Measurements from ENCODE around the gene DTD1. TPM values are rescaled to one million over a fixed set of nuclear protein-coding genes. Genes with fewer than 3 reads are reported as not detected.
"Not testable (repeated sequence)": the region's sequence is repeated elsewhere in the genome, so short reads cannot be mapped to it uniquely, and the experiment has no call there.

Gene DTD1
- total RNA-seq, 5 donors from 2014 or later (not counting 1 experiment from before 2014, with no cell fraction given), result 15.5 to 24.9 (median 22.0) TPM

DNA sequence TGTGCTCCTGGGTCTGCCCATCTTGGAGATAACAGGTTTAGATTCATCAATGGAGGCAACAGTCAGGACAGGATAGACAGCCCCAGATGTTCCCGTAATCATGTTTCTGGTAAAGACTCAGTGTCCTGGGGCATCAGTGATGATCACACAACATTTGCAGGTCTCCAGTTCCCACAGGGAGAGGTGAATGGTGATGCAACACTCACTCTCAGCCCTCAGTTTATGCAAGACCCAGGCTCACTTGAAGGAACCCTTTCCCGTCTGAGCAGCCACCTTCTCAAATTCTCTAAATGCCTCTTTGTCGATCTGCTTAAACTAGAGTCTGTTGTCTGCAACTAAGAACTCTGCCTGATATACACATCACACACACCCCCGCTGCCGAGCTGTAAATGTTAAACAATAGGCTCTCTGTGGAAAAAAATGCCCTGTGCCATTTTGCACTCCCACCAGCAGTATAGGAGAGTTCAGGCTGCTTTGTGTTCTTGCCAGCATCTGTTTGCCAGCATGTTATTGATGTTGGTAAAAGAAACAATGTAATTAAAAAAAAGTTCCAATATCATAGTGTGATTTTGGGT, 195.6 kb downstream of the DTD1 start:
- Mint-ChIP-seq H3K36me3 (peaks cover 6% of the 10 kb centered on the region), H3K27me3 (peaks cover 20 to 36% of the 10 kb centered on the region in 2 donors), H3K9me3 (peaks cover 0 to 6% (median 2%) of the 10 kb centered on the region in 3 donors), H3K4me1 (no peaks in the 10 kb centered on the region), H3K27ac (no peak overlapping the region), H3K4me3 (no peak overlapping the region)
- Histone ChIP-seq H3K27ac (ENCODE audit: low read length) (no peak overlapping the region), H3K27me3 (replicated peaks in 1 of 2; ENCODE audit: control insufficient read depth in 2 of 2, extremely low read depth in 1 of 2, insufficient read depth in 2 of 2, low read length in 1 of 2) (peaks cover 0 to 12% of the 10 kb centered on the region in 2 experiments), H3K4me3 (ENCODE audit: control insufficient read depth in 1 of 2, extremely low read depth in 1 of 2, low read length in 1 of 2) (no peak overlapping the region), H3K36me3 (ENCODE audit: control insufficient read depth in 2 of 2, extremely low read depth in 1 of 2, insufficient read depth in 1 of 2, low read length in 1 of 2) (no peaks in the 10 kb centered on the region), H3K4me1 (ENCODE audit: control insufficient read depth in 1 of 2, extremely low read depth in 1 of 2, insufficient read depth in 2 of 2, low read length in 2 of 2) (no peaks in the 10 kb centered on the region), H3K9me3 (no peaks in the 10 kb centered on the region)
- WGBS (ENCODE audit: insufficient coverage), result 100% methylated on average over 1 of the region's 5 CpGs
- DNase-seq, result no peak
- ATAC-seq (replicated peaks in 1 of 4), result no peak
- CTCF ChIA-PET, result no interaction called here
- POLR2A ChIA-PET, result no interaction called here

GRCh38 chr20:18787046-18787445, 199.2 kb downstream of the DTD1 start:
- CTCF ChIA-PET; DNase-seq; H3K9me3 Mint-ChIP-seq; H3K4me3 Mint-ChIP-seq; ATAC-seq (replicated peaks in 1 of 4); H3K4me1 Mint-ChIP-seq; H3K27ac ChIP-seq (ENCODE audit: low read length); POLR2A ChIA-PET; H3K36me3 ChIP-seq (ENCODE audit: control insufficient read depth in 2 of 2, extremely low read depth in 1 of 2, insufficient read depth in 1 of 2, low read length in 1 of 2); H3K36me3 Mint-ChIP-seq; H3K4me3 ChIP-seq (ENCODE audit: control insufficient read depth in 1 of 2, extremely low read depth in 1 of 2, low read length in 1 of 2); H3K27me3 ChIP-seq (replicated peaks in 1 of 2; ENCODE audit: control insufficient read depth in 2 of 2, extremely low read depth in 1 of 2, insufficient read depth in 2 of 2, low read length in 1 of 2); H3K4me1 ChIP-seq (ENCODE audit: control insufficient read depth in 1 of 2, extremely low read depth in 1 of 2, insufficient read depth in 2 of 2, low read length in 2 of 2); H3K27ac Mint-ChIP-seq; H3K9me3 ChIP-seq: not testable (repeated sequence)
- peaks cover 43 to 50% of the 10 kb centered on the region in 2 donors for H3K27me3 Mint-ChIP-seq
- WGBS (ENCODE audit: insufficient coverage), result 60% methylated on average over 2 of the region's 2 CpGs

DNA sequence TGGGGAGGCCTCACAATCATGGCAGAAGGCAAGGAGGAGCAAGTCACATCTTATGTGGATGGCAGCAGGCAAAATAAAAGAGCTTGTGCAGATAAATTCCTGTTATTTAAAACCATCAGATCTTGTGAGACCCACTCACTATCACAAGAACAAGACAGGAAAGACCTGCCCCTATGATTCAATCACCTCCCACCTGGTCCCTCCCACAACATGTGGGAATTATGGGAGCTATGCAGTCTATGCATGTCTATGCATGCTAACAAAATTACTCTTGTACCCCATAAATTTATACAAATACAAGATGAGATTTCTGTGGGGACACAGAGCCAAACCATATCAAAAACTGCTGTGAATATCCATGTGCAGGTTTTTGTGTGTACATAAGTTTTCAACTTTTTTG, 200.2 kb downstream of the DTD1 start:
- H3K36me3 ChIP-seq (ENCODE audit: control insufficient read depth in 2 of 2, extremely low read depth in 1 of 2, insufficient read depth in 1 of 2, low read length in 1 of 2), result no peaks in the 10 kb centered on the region
- Mint-ChIP-seq H3K27me3 (peaks cover 43 to 48% of the 10 kb centered on the region in 2 donors), H3K4me1 (no peaks in the 10 kb centered on the region), H3K9me3 (peaks cover 0 to 6% (median 4%) of the 10 kb centered on the region in 3 donors), H3K27ac (no peak overlapping the region), H3K4me3 (no peak overlapping the region), H3K36me3 (peaks cover 6% of the 10 kb centered on the region)
- no peak overlapping the region for H3K27ac ChIP-seq (ENCODE audit: low read length)
- no peak overlapping the region for H3K4me3 ChIP-seq (ENCODE audit: control insufficient read depth in 1 of 2, extremely low read depth in 1 of 2, low read length in 1 of 2)
- H3K9me3 ChIP-seq, result no peaks in the 10 kb centered on the region
- no peak for ATAC-seq (replicated peaks in 1 of 4)
- H3K27me3 ChIP-seq (replicated peaks in 1 of 2; ENCODE audit: control insufficient read depth in 2 of 2, extremely low read depth in 1 of 2, insufficient read depth in 2 of 2, low read length in 1 of 2), result peaks cover 2 to 7% of the 10 kb centered on the region in 2 experiments
- DNase-seq, result no peak
- CTCF ChIA-PET, result no interaction called here
- no peaks in the 10 kb centered on the region for H3K4me1 ChIP-seq (ENCODE audit: control insufficient read depth in 1 of 2, extremely low read depth in 1 of 2, insufficient read depth in 2 of 2, low read length in 2 of 2)
- POLR2A ChIA-PET, result interaction anchor here in 1 of 2 donors (0.7 kb wide), 1 partner anchor 494 kb away, joined by 3 read pairs; no protein-coding TSS in a partner anchor

- Mint-ChIP-seq H3K27ac (no peak overlapping the region), H3K4me3 (no peak overlapping the region), H3K9me3 (peaks cover 0 to 6% (median 4%) of the 10 kb centered on the region in 3 donors), H3K27me3 (peaks cover 34 to 40% of the 10 kb centered on the region in 2 donors), H3K36me3 (peaks cover 6% of the 10 kb centered on the region), H3K4me1 (peaks cover 13 to 17% (median 15%) of the 10 kb centered on the region in 3 donors)
- H3K36me3 ChIP-seq (ENCODE audit: control insufficient read depth in 2 of 2, extremely low read depth in 1 of 2, insufficient read depth in 1 of 2, low read length in 1 of 2), result no peaks in the 10 kb centered on the region
- POLR2A ChIA-PET, result no interaction called here
- ATAC-seq (replicated peaks in 1 of 4) (no peak), DNase-seq (no peak)
- CTCF ChIA-PET, result no interaction called here
- H3K27me3 ChIP-seq (replicated peaks in 1 of 2; ENCODE audit: control insufficient read depth in 2 of 2, extremely low read depth in 1 of 2, insufficient read depth in 2 of 2, low read length in 1 of 2), result peaks cover 2 to 7% of the 10 kb centered on the region in 2 experiments
- H3K9me3 ChIP-seq, result no peaks in the 10 kb centered on the region
- WGBS (ENCODE audit: insufficient coverage), result 100% methylated on average over 1 of the region's 3 CpGs
- peaks cover 7 to 11% of the 10 kb centered on the region in 2 experiments for H3K4me1 ChIP-seq (ENCODE audit: control insufficient read depth in 1 of 2, extremely low read depth in 1 of 2, insufficient read depth in 2 of 2, low read length in 2 of 2)
- no peak overlapping the region for H3K27ac ChIP-seq (ENCODE audit: low read length)
- no peak overlapping the region for H3K4me3 ChIP-seq (ENCODE audit: control insufficient read depth in 1 of 2, extremely low read depth in 1 of 2, low read length in 1 of 2)
Measured at GRCh38 chr20:18790787-18791186, 202.9 kb downstream of the DTD1 start.

DNA sequence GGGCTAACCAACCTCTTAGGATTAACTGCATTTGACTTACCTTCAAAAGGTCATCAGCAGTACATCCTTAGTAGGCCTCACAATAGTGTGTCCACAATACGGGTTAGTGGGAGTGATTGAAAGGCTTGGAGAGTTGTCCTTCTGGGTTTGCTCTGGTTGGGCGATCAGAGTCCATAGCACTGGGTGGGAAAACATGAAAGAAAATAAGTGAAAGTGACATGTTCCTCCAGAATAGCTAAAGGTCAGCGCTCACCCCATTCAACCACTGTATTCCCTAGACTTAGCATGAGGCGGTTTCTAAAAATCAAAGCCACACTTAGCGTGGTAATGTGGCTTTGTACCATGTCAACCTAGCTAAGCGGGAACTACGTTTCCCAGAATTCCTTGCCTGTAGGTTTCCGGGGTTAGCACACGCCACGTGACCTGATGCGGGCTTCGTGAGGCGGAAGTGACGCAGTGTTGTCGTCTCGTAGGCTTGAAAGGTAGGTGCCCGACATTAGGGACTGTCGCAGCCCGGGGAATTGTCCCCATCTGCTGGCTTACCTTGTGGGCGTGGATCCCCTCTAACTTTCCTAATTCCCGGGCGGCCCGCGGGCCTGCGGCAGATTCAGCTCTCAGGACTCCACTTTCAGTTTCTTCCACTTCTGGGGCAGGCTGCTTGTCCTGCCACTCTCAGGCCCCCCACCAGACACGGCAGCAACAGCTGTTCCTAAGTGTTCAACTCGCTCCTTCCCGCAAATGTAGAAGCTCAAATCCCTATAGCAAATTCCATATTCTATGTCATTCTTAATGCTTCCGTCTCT, 206.0 kb downstream of the DTD1 start:
- H3K9me3 Mint-ChIP-seq, result peaks cover 3 to 8% (median 5%) of the 10 kb centered on the region in 3 donors
- Histone ChIP-seq H3K27ac (ENCODE audit: low read length) (peak overlapping the region; percentile 95), H3K4me1 (ENCODE audit: control insufficient read depth in 1 of 2, extremely low read depth in 1 of 2, insufficient read depth in 2 of 2, low read length in 2 of 2) (peaks cover 7 to 11% of the 10 kb centered on the region in 2 experiments), H3K36me3 (ENCODE audit: control insufficient read depth in 2 of 2, extremely low read depth in 1 of 2, insufficient read depth in 1 of 2, low read length in 1 of 2) (no peaks in the 10 kb centered on the region), H3K27me3 (replicated peaks in 1 of 2; ENCODE audit: control insufficient read depth in 2 of 2, extremely low read depth in 1 of 2, insufficient read depth in 2 of 2, low read length in 1 of 2) (peaks cover 2 to 4% of the 10 kb centered on the region in 2 experiments), H3K9me3 (no peaks in the 10 kb centered on the region), H3K4me3 (ENCODE audit: control insufficient read depth in 1 of 2, extremely low read depth in 1 of 2, low read length in 1 of 2) (peak overlapping the region; percentile 77 to 83)
- DNase-seq, result peak; percentile 66 to 98 (median 88)
- WGBS (ENCODE audit: insufficient coverage), result 2% methylated on average over 24 of the region's 29 CpGs
- CTCF ChIA-PET, result interaction anchor here (0.7 to 1.6 kb wide), 3 partner anchors 10 to 287 kb away, joined by 3 to 4 read pairs (median 3); no protein-coding TSS in a partner anchor
- peaks cover 21 to 25% of the 10 kb centered on the region in 2 donors for H3K27me3 Mint-ChIP-seq
- H3K4me3 Mint-ChIP-seq, result peak overlapping the region; percentile 93 to 95 (median 94)
- peak; percentile 94 to 99 (median 97) for ATAC-seq (replicated peaks in 1 of 4)
- peak overlapping the region; percentile 97 to 99 for H3K27ac Mint-ChIP-seq
- H3K4me1 Mint-ChIP-seq, result peaks cover 13 to 19% (median 15%) of the 10 kb centered on the region in 3 donors
- POLR2A ChIA-PET, result interaction anchor here in 1 of 2 donors (0.6 to 1.3 kb wide), 6 partner anchors 8 to 506 kb away, joined by 3 to 4 read pairs (median 4); partner anchors contain the start of gene ZNF133
- H3K36me3 Mint-ChIP-seq, result peaks cover 2% of the 10 kb centered on the region

GRCh38 chr20:18794428-18794787, 206.6 kb downstream of the DTD1 start:
- Mint-ChIP-seq H3K27me3 (peaks cover 23% of the 10 kb centered on the region in 2 donors), H3K36me3 (peaks cover 2% of the 10 kb centered on the region), H3K9me3 (peaks cover 3 to 8% (median 5%) of the 10 kb centered on the region in 3 donors), H3K27ac (peak overlapping the region; percentile 97 to 99), H3K4me1 (peaks cover 13 to 19% (median 15%) of the 10 kb centered on the region in 3 donors), H3K4me3 (peak overlapping the region; percentile 93 to 95 (median 94))
- Histone ChIP-seq H3K4me1 (ENCODE audit: control insufficient read depth in 1 of 2, extremely low read depth in 1 of 2, insufficient read depth in 2 of 2, low read length in 2 of 2) (peaks cover 7 to 11% of the 10 kb centered on the region in 2 experiments), H3K4me3 (ENCODE audit: control insufficient read depth in 1 of 2, extremely low read depth in 1 of 2, low read length in 1 of 2) (peak overlapping the region; percentile 77 to 83), H3K9me3 (no peaks in the 10 kb centered on the region), H3K36me3 (ENCODE audit: control insufficient read depth in 2 of 2, extremely low read depth in 1 of 2, insufficient read depth in 1 of 2, low read length in 1 of 2) (no peaks in the 10 kb centered on the region), H3K27ac (ENCODE audit: low read length) (peak overlapping the region; percentile 95), H3K27me3 (replicated peaks in 1 of 2; ENCODE audit: control insufficient read depth in 2 of 2, extremely low read depth in 1 of 2, insufficient read depth in 2 of 2, low read length in 1 of 2) (peaks cover 2 to 4% of the 10 kb centered on the region in 2 experiments)
- DNase-seq, result peak in 1 of 35 experiments; percentile 8
- 79% methylated on average over 2 of the region's 3 CpGs for WGBS (ENCODE audit: insufficient coverage)
- ChIA-PET POLR2A (interaction anchor here in 1 of 2 donors (0.6 to 1.3 kb wide), 2 partner anchors 227 to 287 kb away, joined by 3 to 4 read pairs; no protein-coding TSS in a partner anchor), CTCF (interaction anchor here (0.7 to 1.6 kb wide), 3 partner anchors 9 to 287 kb away, joined by 3 to 4 read pairs (median 3); no protein-coding TSS in a partner anchor)
- ATAC-seq (replicated peaks in 1 of 4), result peak in 3 of 4 experiments; percentile 11 to 18 (median 13)

Data from T-cell (primary cell).